ENCODE data around the gene PRMT5. TPM values are rescaled to one million over a fixed set of nuclear protein-coding genes. Genes with fewer than 3 reads are reported as not detected.
A peak's percentile ranks its signal among the peaks of the same experiment; 100 is the strongest.

The PRMT5 gene
- total and polyA plus RNA-seq, 8 donors, result 20.9 to 48.8 (median 37.1) TPM

- Histone ChIP-seq H3K4me3 (no peak overlapping the region), H3K36me3 (peaks cover 13 to 26% (median 24%) of the 10 kb centered on the region in 4 donors), H3K4me1 (peaks cover 19 to 41% (median 37%) of the 10 kb centered on the region in 4 donors), H3K27ac (peak overlapping the region in 2 of 5 donors; percentile 25 to 29), H3K27me3 (no peaks in the 10 kb centered on the region), H3K9me3 (no peaks in the 10 kb centered on the region)
- peak; percentile 50 to 90 for DNase-seq
- TF ChIP-seq POLR2A (IDR thresholded peaks at IDR 0.05), result no peak
- no peak for TF ChIP-seq POLR2AphosphoS5 (IDR thresholded peaks at IDR 0.05)
- no peak for TF ChIP-seq EP300 (IDR thresholded peaks at IDR 0.05)
- no peak for TF ChIP-seq CTCF (IDR thresholded peaks at IDR 0.05)
- WGBS, 5 donors, result 10 to 20% (median 15%) methylated on average over 6 of the region's 6 CpGs
- intact Hi-C loops (cut with DNase I; ENCODE audit: low total_unique reads), result no loop called here
Observed at GRCh38 chr14:22882529-22883172, 46.5 kb downstream of the PRMT5 start.

- Histone ChIP-seq H3K4me3 (no peak overlapping the region), H3K4me1 (peaks cover 15 to 39% (median 32%) of the 10 kb centered on the region in 4 donors), H3K36me3 (peaks cover 19 to 32% (median 30%) of the 10 kb centered on the region in 4 donors), H3K9me3 (no peaks in the 10 kb centered on the region), H3K27ac (peak overlapping the region in 1 of 5 donors; percentile 29), H3K27me3 (no peaks in the 10 kb centered on the region)
- WGBS, 5 donors, result 22 to 34% (median 27%) methylated on average over 7 of the region's 7 CpGs
- DNase-seq, result no peak
- intact Hi-C loops (cut with DNase I; ENCODE audit: low total_unique reads), result no loop called here
- TF ChIP-seq EP300 (IDR thresholded peaks at IDR 0.05) (no peak), POLR2AphosphoS5 (IDR thresholded peaks at IDR 0.05) (peak in 1 of 3 donors; percentile 1)
Observed at GRCh38 chr14:22882064-22882463, 47.1 kb downstream of the PRMT5 start.

- intact Hi-C loops (cut with DNase I; ENCODE audit: low total_unique reads), result no loop called here
- Histone ChIP-seq H3K27ac (no peak overlapping the region), H3K4me1 (peaks cover 12 to 58% (median 39%) of the 10 kb centered on the region in 4 donors), H3K9me3 (no peaks in the 10 kb centered on the region), H3K4me3 (no peak overlapping the region), H3K36me3 (peaks cover 51 to 67% (median 65%) of the 10 kb centered on the region in 4 donors), H3K27me3 (no peaks in the 10 kb centered on the region)
- no peak for DNase-seq
- TF ChIP-seq POLR2AphosphoS5 (IDR thresholded peaks at IDR 0.05), result no peak
- no peak for TF ChIP-seq EP300 (IDR thresholded peaks at IDR 0.05)
- 80 to 83% (median 81%) methylated on average over 8 of the region's 8 CpGs for WGBS, 5 donors
Observed at GRCh38 chr14:22878271-22879246, 50.6 kb downstream of the PRMT5 start.

GRCh38 chr14:22877000-22877501, 52.1 kb downstream of the PRMT5 start:
- H3K9me3 ChIP-seq, result no peaks in the 10 kb centered on the region
- H3K4me1 ChIP-seq, result peaks cover 14 to 52% (median 35%) of the 10 kb centered on the region in 4 donors
- no peaks in the 10 kb centered on the region for H3K27me3 ChIP-seq
- H3K4me3 ChIP-seq, result no peak overlapping the region
- intact Hi-C loops (cut with DNase I; ENCODE audit: low total_unique reads), result no loop called here
- H3K36me3 ChIP-seq, result peaks cover 51 to 72% (median 71%) of the 10 kb centered on the region in 4 donors
- no peak for DNase-seq
- no peak for TF ChIP-seq POLR2A (IDR thresholded peaks at IDR 0.05)
- no peak for TF ChIP-seq CTCF (IDR thresholded peaks at IDR 0.05)
- no peak for TF ChIP-seq POLR2AphosphoS5 (IDR thresholded peaks at IDR 0.05)
- no peak for TF ChIP-seq EP300 (IDR thresholded peaks at IDR 0.05)
- 88 to 96% (median 92%) methylated on average over 4 to 22 of the region's 22 CpGs for WGBS, 5 donors
- no peak overlapping the region for H3K27ac ChIP-seq

- Histone ChIP-seq H3K4me3 (no peak overlapping the region), H3K27ac (no peak overlapping the region), H3K27me3 (no peaks in the 10 kb centered on the region), H3K36me3 (peaks cover 51 to 72% (median 71%) of the 10 kb centered on the region in 4 donors), H3K9me3 (no peaks in the 10 kb centered on the region), H3K4me1 (peaks cover 15 to 48% (median 34%) of the 10 kb centered on the region in 4 donors)
- intact Hi-C loops (cut with DNase I; ENCODE audit: low total_unique reads), result no loop called here
- WGBS, 5 donors, result 92 to 99% (median 95%) methylated on average over 5 to 20 of the region's 20 CpGs
- DNase-seq, result no peak
- no peak for TF ChIP-seq CTCF (IDR thresholded peaks at IDR 0.05)
- no peak for TF ChIP-seq POLR2AphosphoS5 (IDR thresholded peaks at IDR 0.05)
- TF ChIP-seq EP300 (IDR thresholded peaks at IDR 0.05), result no peak
- TF ChIP-seq POLR2A (IDR thresholded peaks at IDR 0.05), result no peak
Observed at GRCh38 chr14:22875748-22876319, 53.3 kb downstream of the PRMT5 start.
